Activated naive CD4-positive, alpha-beta T cell treated with anti-CD3 and anti-CD28 coated beads, Interleukin-2, amount 50 U/mL, for 24 hours (primary cell): ENCODE measurements around the gene POLR3A.
A peak's percentile ranks its signal among the peaks of the same experiment; 100 is the strongest.

ENCODE experiments used
- H3K27ac Mint-ChIP-seq: one replicate; pipeline ENCODE4 v1.8.0; 2021; ENCODE audit warnings: mild to moderate bottlenecking, mixed read lengths
- H3K27me3 Mint-ChIP-seq: one replicate; pipeline ENCODE4 v1.8.0; 2021; ENCODE audit warnings: mixed read lengths
- H3K36me3 Mint-ChIP-seq: one replicate; pipeline ENCODE4 v1.8.0; 2021; ENCODE audit warnings: mixed read lengths
- H3K4me1 Mint-ChIP-seq: one replicate; pipeline ENCODE4 v1.8.0; 2021; ENCODE audit warnings: mixed read lengths
- H3K4me3 Mint-ChIP-seq: one replicate; pipeline ENCODE4 v1.8.0; 2021; ENCODE audit warnings: mild to moderate bottlenecking, mixed read lengths
- H3K9me3 Mint-ChIP-seq: one replicate; pipeline ENCODE4 v1.8.0; 2021; ENCODE audit warnings: mixed read lengths

The POLR3A gene

DNA sequence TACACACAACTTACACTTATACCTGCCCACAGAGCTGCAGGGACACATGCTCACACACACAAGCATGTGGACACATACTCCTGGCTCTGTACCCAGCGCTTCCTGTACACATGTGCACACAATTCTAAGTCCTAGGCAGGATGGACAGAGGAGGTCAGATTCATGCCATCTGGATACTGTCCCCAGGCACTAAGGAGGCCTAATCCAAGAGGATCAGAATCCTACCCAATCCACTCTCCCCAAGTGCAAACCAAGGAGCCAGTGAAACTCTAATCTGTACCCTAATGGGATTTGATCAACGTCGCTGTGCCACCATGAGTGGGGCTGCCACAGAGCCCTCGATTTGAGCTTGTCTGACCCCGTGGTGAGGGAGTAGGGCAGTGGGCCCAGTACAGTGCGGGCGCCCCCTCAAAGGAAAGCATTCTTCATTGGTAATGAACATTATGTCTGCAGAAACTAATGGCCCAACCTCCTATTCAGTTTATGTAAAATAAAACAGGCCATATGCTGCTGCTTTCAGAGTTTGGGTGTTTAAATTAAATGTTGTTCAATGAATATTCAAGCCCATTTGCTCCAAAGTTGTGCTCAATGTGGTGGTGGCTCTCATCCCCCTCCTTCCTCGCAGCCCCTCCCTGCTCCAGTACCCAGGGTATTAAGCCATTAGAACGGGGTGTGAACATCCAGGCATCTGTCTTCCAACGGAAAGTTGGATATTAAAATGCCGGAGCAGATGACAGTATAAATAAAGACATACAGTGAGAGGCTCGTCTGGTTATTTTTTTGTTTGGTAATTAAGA is 30.8 kb upstream of the POLR3A start:
- Mint-ChIP-seq H3K4me1 (peaks cover 3% of the 10 kb centered on the region), H3K27me3 (no peaks in the 10 kb centered on the region), H3K36me3 (no peaks in the 10 kb centered on the region), H3K9me3 (no peaks in the 10 kb centered on the region), H3K4me3 (no peak overlapping the region), H3K27ac (no peak overlapping the region)

DNA sequence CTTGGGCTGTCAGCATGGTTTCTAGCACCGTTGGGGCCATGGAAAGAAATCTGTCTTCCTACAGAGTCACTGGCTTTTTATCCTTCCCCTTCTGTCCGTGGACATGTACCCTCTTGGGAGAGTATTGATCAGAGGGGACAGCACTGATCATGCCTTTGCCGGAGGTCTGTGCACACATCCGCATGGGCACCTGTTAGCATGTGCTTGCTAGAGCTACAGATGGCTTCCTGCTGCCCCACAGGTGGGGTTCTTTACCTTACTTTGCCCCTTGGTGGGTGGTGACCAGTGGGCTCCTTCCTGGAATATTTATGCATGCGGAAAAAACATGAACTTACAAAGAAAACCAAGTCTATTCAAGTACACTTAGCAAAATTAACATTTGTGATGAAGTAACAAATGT is 29.2 kb upstream of the POLR3A start:
- H3K36me3 Mint-ChIP-seq, result no peaks in the 10 kb centered on the region
- no peaks in the 10 kb centered on the region for H3K9me3 Mint-ChIP-seq
- no peak overlapping the region for H3K27ac Mint-ChIP-seq
- H3K4me1 Mint-ChIP-seq, result peaks cover 3% of the 10 kb centered on the region
- H3K4me3 Mint-ChIP-seq, result no peak overlapping the region
- no peaks in the 10 kb centered on the region for H3K27me3 Mint-ChIP-seq

DNA sequence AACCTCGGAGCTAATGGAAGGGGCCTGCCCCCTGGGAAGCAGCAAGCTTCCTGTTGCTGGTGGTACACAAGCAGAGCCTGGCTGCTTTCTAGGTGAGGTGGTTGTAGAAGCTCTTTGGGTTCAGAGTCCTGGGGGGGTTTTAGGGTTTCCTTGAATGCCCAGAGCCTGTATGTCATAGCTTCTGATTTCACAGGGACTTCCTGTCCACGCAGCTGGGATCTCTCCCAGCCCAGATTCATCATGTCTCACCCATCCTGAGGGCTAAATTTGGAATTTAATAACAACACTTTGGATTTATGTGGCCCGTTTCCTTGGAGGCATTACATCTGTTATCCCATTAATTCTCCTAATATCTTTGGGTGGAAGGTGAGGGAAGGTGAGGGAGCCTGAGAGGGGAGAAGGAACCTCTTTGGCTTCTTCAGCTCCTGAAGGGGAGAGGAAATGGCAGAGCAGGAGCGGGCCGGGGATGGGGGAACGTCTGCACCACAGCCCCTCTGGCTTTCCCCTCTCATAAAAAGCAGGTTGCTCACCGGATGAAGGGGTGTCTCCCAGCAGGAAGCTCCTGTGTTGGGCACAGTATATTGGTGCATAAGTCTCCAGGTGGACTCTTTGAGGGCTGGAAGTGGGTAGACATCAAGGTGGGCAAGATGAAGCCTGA is 24.0 kb upstream of the POLR3A start:
- no peaks in the 10 kb centered on the region for H3K4me1 Mint-ChIP-seq
- H3K36me3 Mint-ChIP-seq, result no peaks in the 10 kb centered on the region
- no peaks in the 10 kb centered on the region for H3K9me3 Mint-ChIP-seq
- H3K27ac Mint-ChIP-seq, result no peak overlapping the region
- no peaks in the 10 kb centered on the region for H3K27me3 Mint-ChIP-seq
- no peak overlapping the region for H3K4me3 Mint-ChIP-seq

GRCh38 chr10:78049851-78050250 is 20.5 kb upstream of the POLR3A start:
- H3K4me1 Mint-ChIP-seq, result peaks cover 17% of the 10 kb centered on the region
- H3K9me3 Mint-ChIP-seq, result no peaks in the 10 kb centered on the region
- H3K27ac Mint-ChIP-seq, result no peak overlapping the region
- no peaks in the 10 kb centered on the region for H3K27me3 Mint-ChIP-seq
- no peak overlapping the region for H3K4me3 Mint-ChIP-seq
- H3K36me3 Mint-ChIP-seq, result no peaks in the 10 kb centered on the region

- Mint-ChIP-seq H3K27ac (peak overlapping the region; percentile 43), H3K4me3 (no peak overlapping the region), H3K4me1 (peaks cover 31% of the 10 kb centered on the region), H3K36me3 (peaks cover 1% of the 10 kb centered on the region), H3K9me3 (no peaks in the 10 kb centered on the region), H3K27me3 (no peaks in the 10 kb centered on the region)
Measured at GRCh38 chr10:78047314-78047891, 18.1 kb upstream of the POLR3A start.

GRCh38 chr10:78046711-78047269 is 17.5 kb upstream of the POLR3A start:
- H3K9me3 Mint-ChIP-seq, result no peaks in the 10 kb centered on the region

DNA sequence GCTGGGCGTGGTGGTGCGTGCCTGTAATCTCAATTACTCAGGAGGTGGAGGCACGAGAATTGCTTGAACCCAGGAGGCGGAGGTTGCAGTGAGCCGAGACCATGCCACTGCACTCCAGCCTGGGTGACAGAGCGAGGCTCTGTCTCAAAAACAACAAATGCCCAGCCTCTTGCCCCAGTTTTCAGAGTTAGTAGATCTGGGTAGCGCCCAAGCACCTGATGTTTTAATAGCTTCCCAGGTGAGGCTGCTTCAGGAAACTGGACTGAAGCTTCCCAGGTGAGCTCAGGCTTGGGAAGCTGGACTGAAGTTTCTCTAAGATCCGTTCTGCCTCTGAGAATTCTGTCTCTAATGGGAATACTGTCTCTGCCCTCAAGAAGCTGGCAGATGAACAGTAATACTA is 16.5 kb upstream of the POLR3A start:
- H3K27me3 Mint-ChIP-seq, result no peaks in the 10 kb centered on the region
- H3K36me3 Mint-ChIP-seq, result peaks cover 10% of the 10 kb centered on the region

More at GRCh38 chr10:78046711-78047269, 17.5 kb upstream of the POLR3A start:
- Mint-ChIP-seq H3K36me3 (peaks cover 1% of the 10 kb centered on the region), H3K27me3 (no peaks in the 10 kb centered on the region), H3K4me3 (no peak overlapping the region), H3K4me1 (peaks cover 31% of the 10 kb centered on the region), H3K27ac (no peak overlapping the region)

DNA sequence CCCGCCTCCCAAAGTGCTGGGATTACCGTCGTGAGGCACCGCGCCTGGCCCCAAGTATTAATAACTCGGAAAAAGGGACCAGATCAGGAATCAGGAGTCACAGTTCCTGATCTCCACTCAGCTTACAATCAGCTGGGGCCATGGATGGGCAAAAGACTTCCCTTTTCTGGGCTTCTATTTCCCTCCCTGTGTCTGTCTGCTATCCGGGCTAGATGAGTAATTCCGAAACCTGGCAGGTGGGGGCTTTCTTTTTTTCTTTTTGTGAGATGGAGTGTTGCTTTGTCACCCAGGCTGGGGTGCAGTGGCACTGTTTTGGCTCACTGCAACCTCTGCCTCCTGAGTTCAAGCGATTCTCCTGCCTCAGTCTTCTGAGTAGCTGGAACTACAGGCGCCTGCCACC is 15.9 kb upstream of the POLR3A start:
- no peaks in the 10 kb centered on the region for H3K27me3 Mint-ChIP-seq
- no peaks in the 10 kb centered on the region for H3K9me3 Mint-ChIP-seq
- H3K36me3 Mint-ChIP-seq, result peaks cover 15% of the 10 kb centered on the region
- H3K4me3 Mint-ChIP-seq, result no peak overlapping the region
- H3K4me1 Mint-ChIP-seq, result peaks cover 44% of the 10 kb centered on the region
- H3K27ac Mint-ChIP-seq, result peak overlapping the region; percentile 81

More for the DNA sequence above, 16.5 kb upstream of the POLR3A start:
- H3K9me3 Mint-ChIP-seq, result no peaks in the 10 kb centered on the region
- no peak overlapping the region for H3K27ac Mint-ChIP-seq
- peaks cover 40% of the 10 kb centered on the region for H3K4me1 Mint-ChIP-seq
- H3K4me3 Mint-ChIP-seq, result no peak overlapping the region

DNA sequence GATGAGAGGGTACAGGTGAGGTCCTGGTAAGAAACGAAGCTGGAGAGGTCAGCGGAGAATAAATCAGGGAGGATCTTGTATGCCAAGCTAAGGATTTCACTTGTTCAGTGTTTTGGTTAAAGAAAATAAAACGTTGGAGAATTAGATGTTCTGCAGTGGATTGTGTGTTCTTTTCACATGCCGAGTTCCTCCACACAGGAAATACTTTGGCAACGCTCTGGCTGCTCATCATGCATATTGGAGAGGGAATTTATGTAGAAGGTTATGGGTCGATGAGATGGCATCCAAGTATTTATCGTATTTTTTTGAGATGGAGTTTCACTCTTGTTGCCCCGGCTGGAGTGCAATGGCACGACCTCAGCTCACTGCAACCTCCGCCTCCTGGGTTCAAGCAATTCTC is 15.4 kb upstream of the POLR3A start:
- H3K27me3 Mint-ChIP-seq, result no peaks in the 10 kb centered on the region
- H3K4me1 Mint-ChIP-seq, result peaks cover 48% of the 10 kb centered on the region
- no peaks in the 10 kb centered on the region for H3K9me3 Mint-ChIP-seq
- peak overlapping the region; percentile 48 for H3K27ac Mint-ChIP-seq
- H3K4me3 Mint-ChIP-seq, result no peak overlapping the region
- H3K36me3 Mint-ChIP-seq, result peaks cover 17% of the 10 kb centered on the region

GRCh38 chr10:78044179-78044578 is 14.9 kb upstream of the POLR3A start:
- no peak overlapping the region for H3K4me3 Mint-ChIP-seq
- H3K9me3 Mint-ChIP-seq, result no peaks in the 10 kb centered on the region
- no peaks in the 10 kb centered on the region for H3K27me3 Mint-ChIP-seq
- H3K36me3 Mint-ChIP-seq, result peaks cover 20% of the 10 kb centered on the region
- H3K4me1 Mint-ChIP-seq, result peaks cover 53% of the 10 kb centered on the region
- H3K27ac Mint-ChIP-seq, result peak overlapping the region; percentile 94

DNA sequence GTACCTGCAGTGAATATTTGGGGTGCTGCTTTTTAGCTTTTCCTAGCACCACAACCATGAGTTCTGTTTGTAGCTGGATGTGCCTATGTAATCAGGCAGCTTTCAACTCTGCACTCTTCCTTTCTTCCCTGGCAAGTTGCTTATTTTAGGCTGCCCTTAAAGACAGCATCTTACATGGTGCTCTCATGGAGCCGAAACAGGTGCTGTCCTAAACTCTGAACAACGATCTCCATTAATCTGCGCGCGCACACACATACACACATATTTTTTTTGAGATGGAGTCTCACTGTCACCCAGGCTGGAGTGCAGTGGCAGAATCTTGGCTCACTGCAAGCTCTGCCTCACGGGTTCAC is 13.4 kb upstream of the POLR3A start:
- Mint-ChIP-seq H3K36me3 (peaks cover 28% of the 10 kb centered on the region), H3K27me3 (no peaks in the 10 kb centered on the region), H3K27ac (peak overlapping the region; percentile 79), H3K9me3 (no peaks in the 10 kb centered on the region), H3K4me1 (peaks cover 59% of the 10 kb centered on the region), H3K4me3 (no peak overlapping the region)

DNA sequence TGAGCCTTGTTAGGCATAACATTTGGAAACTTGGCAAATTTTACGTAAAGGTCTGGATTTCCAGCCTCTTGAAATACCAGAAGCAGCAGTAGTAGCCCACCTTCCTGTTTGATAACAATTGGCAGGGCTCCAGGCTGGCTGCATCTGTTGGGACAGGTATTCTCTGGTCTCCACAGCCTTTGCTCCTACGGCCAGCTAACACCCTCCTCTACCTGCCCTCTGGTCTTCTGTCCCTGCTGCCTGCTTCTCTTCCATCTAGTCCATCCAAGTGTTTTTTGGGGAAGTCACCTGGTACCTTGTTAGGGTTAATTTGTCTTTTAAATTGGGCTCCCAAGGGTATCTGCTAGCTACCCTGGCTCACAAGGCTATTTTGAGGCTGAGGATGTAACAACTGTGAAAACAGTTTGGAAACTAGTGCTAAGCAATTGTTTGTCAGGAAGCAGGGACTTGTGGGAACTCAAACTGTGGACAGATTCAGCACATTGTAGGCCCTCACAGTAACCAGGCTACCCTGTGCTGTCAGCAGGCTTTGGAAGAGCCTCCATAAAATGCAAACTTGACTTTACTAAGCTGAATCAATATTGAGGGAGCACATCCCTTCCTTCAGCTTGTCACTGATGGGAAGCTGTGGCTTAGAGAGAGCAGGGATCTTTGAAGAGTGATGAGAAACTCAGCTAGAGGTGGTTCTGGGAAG is 12.9 kb upstream of the POLR3A start:
- Mint-ChIP-seq H3K9me3 (no peaks in the 10 kb centered on the region), H3K27me3 (no peaks in the 10 kb centered on the region), H3K4me3 (peak overlapping the region; percentile 13), H3K27ac (peak overlapping the region; percentile 79), H3K4me1 (peaks cover 59% of the 10 kb centered on the region), H3K36me3 (peaks cover 31% of the 10 kb centered on the region)

DNA sequence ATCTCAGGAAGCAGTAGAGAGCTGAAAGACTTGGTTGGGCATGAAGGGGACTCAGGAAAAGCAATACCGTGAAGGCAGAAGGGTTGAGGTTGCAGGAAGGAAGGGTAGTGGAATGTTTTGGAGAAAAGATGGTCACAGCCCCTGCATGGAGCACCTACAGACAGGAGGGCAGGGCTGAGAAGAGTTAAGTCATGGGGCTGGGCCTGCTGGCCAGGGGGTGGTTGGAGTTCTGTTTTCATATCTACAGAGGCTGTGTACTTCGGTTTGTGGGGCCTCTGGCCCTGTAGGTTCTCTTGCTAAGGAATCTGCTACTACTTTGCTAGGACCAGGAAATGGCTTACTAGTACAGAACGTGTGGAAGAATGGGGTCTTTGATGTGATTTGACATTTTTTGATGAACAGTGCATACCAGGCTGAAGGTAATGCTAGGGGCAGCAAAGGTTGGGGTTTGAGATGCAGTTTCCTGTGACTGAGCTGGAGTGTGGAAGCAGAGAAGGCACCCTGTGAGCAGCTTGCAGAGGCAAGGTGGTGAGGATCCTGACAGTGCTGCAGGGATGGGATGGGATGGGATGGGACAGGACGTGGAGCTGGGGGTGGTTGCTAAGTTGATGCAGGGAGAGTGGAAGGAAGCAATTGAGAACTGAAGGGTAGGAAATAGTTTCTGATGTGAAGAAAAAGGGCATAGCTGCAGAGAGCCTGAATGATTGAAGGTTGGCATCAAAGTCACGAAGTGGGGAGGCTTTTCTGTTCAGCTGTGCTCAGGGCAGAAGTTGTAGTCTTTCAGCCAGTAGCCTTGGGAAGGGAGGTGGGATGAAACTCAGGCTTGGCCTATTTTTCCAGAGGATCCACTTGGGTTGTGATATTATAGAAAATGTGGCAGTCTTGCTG is 12.1 kb upstream of the POLR3A start:
- peaks cover 39% of the 10 kb centered on the region for H3K36me3 Mint-ChIP-seq
- no peaks in the 10 kb centered on the region for H3K9me3 Mint-ChIP-seq
- H3K27ac Mint-ChIP-seq, result peak overlapping the region; percentile 95
- peaks cover 65% of the 10 kb centered on the region for H3K4me1 Mint-ChIP-seq
- no peaks in the 10 kb centered on the region for H3K27me3 Mint-ChIP-seq
- H3K4me3 Mint-ChIP-seq, result peak overlapping the region; percentile 28

DNA sequence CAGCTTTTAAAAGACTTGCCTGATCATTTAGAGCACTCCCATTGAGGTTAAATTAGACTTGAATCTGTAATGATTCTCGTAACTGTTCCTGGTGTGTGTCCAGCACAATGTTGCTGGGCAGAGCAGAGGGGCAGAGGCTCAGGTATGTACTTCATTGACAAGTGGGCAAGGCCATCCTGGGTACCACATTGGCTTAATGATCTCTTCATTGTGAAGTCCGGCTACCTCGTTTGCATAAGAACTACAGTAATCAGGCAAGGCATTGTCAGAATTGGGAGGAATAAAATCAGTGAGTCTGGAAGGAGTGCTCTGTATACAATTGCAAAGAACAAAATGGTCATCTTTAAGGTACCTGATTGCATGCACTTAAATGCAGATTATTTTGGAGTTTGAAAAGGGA is 10.4 kb upstream of the POLR3A start:
- Mint-ChIP-seq H3K4me1 (peaks cover 73% of the 10 kb centered on the region), H3K27me3 (no peaks in the 10 kb centered on the region), H3K27ac (peak overlapping the region; percentile 62), H3K36me3 (peaks cover 51% of the 10 kb centered on the region), H3K4me3 (peak overlapping the region; percentile 49), H3K9me3 (no peaks in the 10 kb centered on the region)
